HG03442 (cell line): ENCODE measurements around the gene ALX4.

Experiments
- ATAC-seq: cut with Tn5 transposase; IDR thresholded peaks from one replicate; pipeline ENCODE4 v1.9.1; 2021; ENCODE audit warnings: mild to moderate bottlenecking, moderate library complexity; ENCODE audit not compliant: unreplicated experiment

The ALX4 gene

DNA sequence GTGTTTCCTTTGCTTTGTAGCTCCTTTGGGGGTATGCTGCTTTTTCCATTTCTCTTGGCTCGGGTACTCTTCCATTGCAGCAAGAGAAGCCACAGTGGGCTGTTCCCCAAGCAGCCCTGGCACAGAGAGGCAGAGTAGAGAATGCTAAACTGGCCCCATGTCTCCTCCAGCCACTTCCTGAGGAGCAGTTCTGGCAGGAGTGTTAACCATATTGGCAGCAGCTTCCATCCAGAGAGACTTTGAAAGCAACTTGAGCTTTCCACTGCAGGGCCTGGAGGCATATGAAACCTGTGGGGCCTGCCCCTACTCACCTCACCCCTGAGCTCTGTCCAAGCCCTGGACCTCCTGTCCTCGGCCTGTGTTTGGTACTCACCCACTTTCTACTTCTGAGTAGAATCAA, 61.8 kb downstream of the ALX4 start:
- no peak for ATAC-seq

- no peak for ATAC-seq
These were observed 62.4 kb downstream of the ALX4 start for GRCh38 chr11:44247508-44247907.

GRCh38 chr11:44246726-44247125, 63.2 kb downstream of the ALX4 start:
- ATAC-seq = no peak

GRCh38 chr11:44244639-44245310, 65.2 kb downstream of the ALX4 start:
- no peak for ATAC-seq

DNA sequence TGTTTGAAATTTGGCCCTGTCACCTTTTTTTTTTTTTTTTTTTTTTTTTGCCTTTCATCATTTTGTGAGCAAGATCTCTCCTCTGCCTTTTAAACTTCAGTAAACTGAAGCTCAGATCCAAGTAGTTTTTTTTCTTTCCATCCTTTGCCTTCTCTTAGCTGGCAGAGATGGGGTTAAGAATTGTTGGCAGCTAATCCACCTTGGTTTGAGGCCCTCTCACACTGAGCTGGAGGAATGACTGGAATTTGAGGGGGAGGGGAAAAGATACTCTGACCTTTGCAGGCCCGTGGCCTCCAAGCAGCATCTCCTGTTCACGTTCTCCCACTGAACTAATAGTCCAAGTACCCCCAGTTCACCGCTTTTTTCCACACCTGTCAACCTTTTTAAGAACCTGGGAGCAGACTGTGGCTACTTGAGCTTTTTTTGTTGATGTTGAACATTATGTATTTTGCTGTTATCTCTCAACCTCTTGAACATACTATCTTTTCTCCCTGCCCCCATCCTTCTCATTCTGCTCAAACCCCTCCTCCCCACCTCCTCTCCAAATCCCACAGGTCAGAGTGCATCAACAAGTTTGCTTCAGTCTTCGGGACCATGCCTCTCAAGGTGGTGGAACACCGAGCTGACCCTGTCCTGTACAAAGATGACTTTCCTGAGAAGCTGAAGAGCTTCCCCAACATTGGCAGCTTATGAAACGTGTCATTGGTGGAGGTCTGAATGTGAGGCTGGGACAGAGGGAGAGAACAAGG, 66.2 kb downstream of the ALX4 start:
- ATAC-seq = no peak

GRCh38 chr11:44243086-44243485, 66.9 kb downstream of the ALX4 start:
- ATAC-seq = no peak

- ATAC-seq = no peak
These were observed 68.1 kb downstream of the ALX4 start for GRCh38 chr11:44241851-44242250.

DNA sequence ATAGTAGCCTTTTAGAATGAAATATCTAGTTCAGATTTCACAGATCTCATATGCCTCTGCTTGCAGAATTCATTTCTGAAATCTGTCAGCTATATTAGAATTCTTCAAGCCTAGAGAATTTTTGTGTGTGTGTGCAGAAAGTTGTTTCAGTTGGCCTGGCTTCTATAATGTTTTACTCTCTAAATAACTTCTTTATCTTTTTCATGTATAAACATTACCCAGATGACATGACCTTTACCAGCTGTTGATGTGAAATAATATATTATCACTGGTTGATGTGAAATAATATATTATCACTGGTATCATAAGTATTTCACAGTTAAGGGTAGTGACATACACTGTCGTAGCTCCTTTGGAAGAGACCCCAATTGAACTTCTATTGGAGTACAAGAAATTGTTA, 72.8 kb downstream of the ALX4 start:
- ATAC-seq = no peak

- no peak for ATAC-seq
These were observed 73.6 kb downstream of the ALX4 start for GRCh38 chr11:44236296-44236695.

DNA sequence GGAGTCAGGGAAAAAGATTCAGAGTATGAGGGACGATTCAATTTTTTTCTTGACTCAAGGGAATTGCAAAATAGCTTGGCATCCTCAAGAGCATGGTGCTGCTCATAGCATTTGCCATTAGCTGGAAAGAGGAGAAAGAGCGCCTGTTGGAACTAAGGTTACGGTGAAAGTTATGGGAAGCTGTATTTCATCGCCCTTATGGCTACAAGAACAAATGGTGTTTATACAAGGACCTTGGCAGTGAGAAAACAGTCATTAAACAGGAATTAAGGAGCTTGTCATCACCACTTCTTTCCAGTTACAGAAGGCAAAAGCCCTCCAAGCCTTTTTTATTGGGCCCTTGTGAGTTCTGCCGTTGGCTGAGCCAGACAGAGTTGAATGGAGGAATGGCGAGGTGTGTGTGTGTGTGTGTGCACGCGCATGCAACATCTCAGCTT, 74.2 kb downstream of the ALX4 start:
- ATAC-seq = no peak

DNA sequence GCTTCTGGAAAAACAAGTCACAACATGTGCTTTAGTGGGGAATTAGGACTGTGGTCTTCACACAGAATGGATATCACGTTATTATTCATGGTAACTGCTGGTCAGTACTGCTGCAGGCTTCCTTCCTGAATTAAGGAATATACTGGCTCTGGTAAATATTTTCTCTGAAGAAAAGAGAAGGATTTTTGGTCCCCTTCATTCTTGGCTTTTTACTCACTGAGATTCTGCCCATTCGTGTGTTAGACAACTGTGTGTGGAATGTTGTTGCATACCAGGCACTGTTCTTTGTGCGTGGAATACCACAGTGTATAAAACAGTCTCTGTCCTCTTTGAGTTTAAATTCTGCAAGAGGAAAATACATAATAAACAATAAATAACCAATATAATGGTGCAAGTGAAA, 80.3 kb downstream of the ALX4 start:
- no peak for ATAC-seq

DNA sequence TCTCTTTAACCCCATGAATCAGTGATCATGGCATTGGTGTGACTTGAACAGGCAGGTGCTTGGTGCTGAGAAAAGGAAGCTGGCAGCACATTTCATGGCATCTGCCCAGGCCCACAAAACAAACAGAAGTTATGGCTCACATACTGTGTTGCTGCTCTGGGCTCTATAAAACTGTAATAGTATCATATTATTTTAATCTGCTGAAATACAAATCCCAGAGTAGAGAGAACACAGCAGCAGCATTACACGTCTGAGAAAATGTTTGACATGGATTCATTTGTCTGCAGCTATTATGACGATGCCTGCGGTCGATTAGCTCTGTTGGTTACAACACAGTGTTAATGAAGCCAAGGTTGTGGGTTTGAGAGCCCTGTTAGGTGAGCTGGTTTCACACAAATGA, 80.8 kb downstream of the ALX4 start:
- no peak for ATAC-seq

DNA sequence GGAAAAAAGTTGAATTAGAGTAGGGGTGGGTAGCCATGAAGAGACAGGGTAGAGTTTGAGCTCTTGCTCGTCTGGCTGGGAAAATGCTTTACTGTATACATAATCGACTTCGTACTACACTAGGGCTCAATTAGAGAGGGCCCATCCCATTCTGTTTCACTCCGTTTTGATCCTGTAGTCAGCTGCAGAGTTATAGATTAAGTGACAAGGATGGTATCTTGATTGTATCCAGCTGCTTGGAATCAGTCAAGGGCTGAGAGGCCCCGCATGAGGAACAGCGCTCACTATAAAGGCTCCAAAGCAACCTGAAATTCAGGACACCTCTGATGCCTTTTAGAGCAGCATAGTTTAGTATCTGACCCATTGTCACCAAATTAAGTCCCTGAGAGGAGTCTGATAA, 81.6 kb downstream of the ALX4 start:
- no peak for ATAC-seq

DNA sequence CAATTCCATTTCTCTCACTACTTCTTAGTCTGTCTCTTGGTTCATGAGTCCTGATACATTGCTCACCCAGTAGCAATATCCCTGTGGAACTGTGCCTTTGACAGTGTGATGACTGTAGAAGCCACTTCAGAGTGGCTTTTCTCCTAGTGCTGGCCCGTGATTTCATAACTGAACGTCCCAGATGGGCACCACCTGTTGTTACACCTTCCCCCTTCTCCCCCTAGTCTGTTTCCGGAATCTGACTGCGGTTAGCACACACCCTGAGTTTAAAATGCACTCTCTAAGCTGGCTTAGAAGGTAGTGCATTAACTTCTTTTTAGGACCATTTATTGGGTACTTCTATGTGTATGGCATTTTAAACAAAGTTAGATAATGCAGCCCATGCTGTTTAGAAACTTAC, 83.0 kb downstream of the ALX4 start:
- no peak for ATAC-seq

DNA sequence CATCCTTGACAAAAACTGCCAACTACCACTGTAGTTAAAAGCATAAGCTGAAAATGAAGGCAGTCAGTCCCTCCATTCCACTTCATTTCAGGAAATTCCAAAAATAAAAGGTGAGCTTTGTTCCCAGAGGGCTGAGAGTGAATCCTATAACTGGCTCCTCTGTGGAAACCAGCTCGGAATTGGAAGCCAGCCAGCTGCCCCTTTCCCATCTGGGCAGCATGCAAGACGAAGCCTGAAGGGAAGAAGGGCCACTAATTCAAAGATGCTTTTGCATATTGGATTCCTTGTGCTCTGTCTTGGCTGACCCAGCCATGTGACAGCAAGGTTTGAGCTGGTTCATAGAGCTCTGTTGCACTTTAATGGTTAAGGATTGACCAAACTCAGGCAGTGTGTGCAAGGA, 83.4 kb downstream of the ALX4 start:
- no peak for ATAC-seq

- ATAC-seq = no peak
These were observed 85.0 kb downstream of the ALX4 start for GRCh38 chr11:44224867-44225501.

- ATAC-seq = no peak
These were observed 86.7 kb downstream of the ALX4 start for GRCh38 chr11:44223238-44223637.

DNA sequence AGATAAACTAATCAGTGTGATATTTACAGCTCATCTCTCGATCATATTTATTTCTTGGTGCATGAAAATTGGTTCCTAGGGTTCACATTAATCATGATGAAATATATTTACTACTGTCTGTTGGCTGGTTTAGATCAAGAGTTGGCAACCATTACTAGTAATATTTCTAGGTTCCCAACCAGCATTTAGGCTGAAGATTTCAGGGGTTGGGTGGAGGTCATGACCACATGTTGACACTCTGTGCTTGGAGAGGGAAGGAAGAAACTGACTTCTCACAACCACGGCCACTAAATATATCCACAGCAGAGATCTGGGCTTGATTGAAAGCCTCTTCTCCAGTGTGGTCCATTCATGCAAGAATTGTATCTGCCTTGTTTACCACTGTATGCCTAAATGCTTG, 87.9 kb downstream of the ALX4 start:
- no peak for ATAC-seq

DNA sequence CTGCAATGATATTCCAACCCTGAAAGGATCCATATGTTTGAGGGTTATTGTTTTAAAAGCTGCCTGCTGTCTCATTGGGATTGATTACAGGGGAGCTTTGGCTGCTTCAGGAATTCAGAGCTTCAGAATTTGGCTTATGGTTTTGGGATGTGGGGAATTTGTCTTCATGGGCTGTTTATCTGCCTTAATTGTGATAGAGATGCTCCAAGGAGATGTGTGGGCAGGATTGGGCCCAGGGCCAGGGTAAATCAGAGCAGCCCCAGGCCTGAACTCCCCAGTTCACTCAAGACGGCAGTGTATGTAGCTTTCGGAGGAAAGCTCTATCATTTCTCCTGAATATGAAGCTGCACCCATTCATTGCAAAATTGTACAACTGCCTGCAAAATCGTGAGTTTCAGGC, 88.5 kb downstream of the ALX4 start:
- no peak for ATAC-seq

- no peak for ATAC-seq
These were observed 89.8 kb downstream of the ALX4 start for GRCh38 chr11:44219830-44220796.

DNA sequence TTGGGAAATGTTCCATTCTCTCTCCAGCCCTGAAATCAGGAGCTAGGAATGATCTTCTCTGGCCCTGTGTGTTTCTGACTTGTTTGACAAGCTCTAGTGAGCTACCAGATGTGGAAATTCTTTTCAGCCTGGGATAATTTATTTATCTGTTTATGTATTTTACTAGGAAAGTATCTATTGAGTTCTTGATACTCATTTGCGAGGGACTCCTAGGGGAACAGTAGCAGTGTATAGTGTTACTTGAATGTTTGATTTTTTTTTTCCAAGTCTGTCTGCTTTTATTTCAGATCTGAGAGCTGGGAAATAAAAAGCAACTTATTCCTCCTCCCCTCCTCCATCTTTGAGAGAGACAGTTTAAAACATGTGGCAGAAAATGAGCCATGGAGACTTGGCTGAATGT, 92.5 kb downstream of the ALX4 start:
- no peak for ATAC-seq
